SK-N-MC (cell line): Measurements from ENCODE around the gene KIAA1755.

Experiments
- EZH2 ChIP-seq: fragments of 200-600 bp; sonication (generic); IDR thresholded peaks from one replicate; pipeline ENCODE4 v1.6.1; 2017; ENCODE audit warnings: antibody characterized with exemption
- FOXP2 ChIP-seq: optimal IDR thresholded peaks from 2 replicates; pipeline ENCODE3; 2011; ENCODE audit warnings: mild to moderate bottlenecking, moderate library complexity; ENCODE audit not compliant: insufficient read depth; ENCODE audit errors: extremely low read length, control extremely low read depth
- POLR2AphosphoS5 ChIP-seq: IDR thresholded peaks from 2 replicates; pipeline ENCODE4 v1.6.1; 2012; ENCODE audit warnings: mild to moderate bottlenecking, low read depth, low read length, borderline replicate concordance

DNA sequence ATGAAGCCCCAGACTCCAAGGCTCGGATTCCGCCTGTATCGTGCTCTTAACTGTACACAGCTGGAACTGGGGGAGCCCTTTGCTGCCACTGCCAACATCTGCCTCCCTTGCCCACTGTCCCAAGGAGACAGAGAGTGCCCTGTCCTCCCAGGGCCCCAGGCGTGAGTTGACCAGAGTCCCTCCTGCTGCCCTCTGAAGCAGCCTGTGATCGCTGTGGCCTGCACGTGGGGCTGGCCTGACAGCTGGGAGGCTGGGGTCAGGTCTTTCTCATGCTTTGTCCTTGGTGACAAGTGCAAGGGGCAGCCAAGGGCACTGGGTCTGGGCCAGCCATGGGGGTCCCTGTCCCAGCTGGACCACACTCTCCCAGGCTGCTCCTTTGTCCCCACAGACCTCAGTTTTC lies 44.3 kb downstream of the KIAA1755 start:
- TF ChIP-seq EZH2 (no peak), POLR2AphosphoS5 (no peak), FOXP2 (no peak)
